ENCODE results near the gene SASH3.

GRCh38 chrX:129755779-129756650 lies 23.7 kb upstream of the SASH3 start:
- TF ChIP-seq EZH2 (IDR thresholded peaks at IDR 0.05; ENCODE audit: insufficient read depth, poor library complexity, severe bottlenecking) (no peak), EZH2phosphoT487 (IDR thresholded peaks at IDR 0.05; ENCODE audit: insufficient read depth, low read depth) (no peak)

All from GM23248 (cell line).